Esophagus (tissue), 2 donors: Measurements from ENCODE around the gene RNF169. TPM values are rescaled to one million over a fixed set of nuclear protein-coding genes. Genes with fewer than 3 reads are reported as not detected.
"Not testable (repeated sequence)": the region's sequence is repeated elsewhere in the genome, so short reads cannot be mapped to it uniquely, and the experiment has no call there.

Experiments used
- H3K27ac ChIP-seq, 2 donors: one replicate each; pipeline ENCODE4 v1.5.1; 2013; ENCODE audit warnings: low read depth in 2 of 2, mild to moderate bottlenecking in 2 of 2, inconsistent platforms in 1 of 2, low read length in 1 of 2, moderate library complexity in 1 of 2
- H3K27me3 ChIP-seq, 2 donors: one replicate each; pipeline ENCODE4 v1.6.1; 2013; ENCODE audit warnings: low read length in 2 of 2, control low read depth in 1 of 2, mild to moderate bottlenecking in 1 of 2; ENCODE audit not compliant: insufficient read depth in 2 of 2, control insufficient read depth in 1 of 2
- H3K36me3 ChIP-seq, 2 donors: one replicate each; pipeline ENCODE4 v1.6.1; 2013; ENCODE audit warnings: low read length in 1 of 2; ENCODE audit not compliant: control insufficient read depth in 2 of 2, insufficient read depth in 2 of 2
- H3K4me1 ChIP-seq, 2 donors: one replicate each; pipeline ENCODE4 v1.6.1; 2013; ENCODE audit warnings: low read length in 1 of 2; ENCODE audit not compliant: control insufficient read depth in 2 of 2, insufficient read depth in 2 of 2
- H3K4me3 ChIP-seq, 2 donors: one replicate each; pipeline ENCODE4 v1.5.1; 2013; ENCODE audit warnings: low read length in 2 of 2, mild to moderate bottlenecking in 2 of 2, low read depth in 1 of 2, moderate library complexity in 1 of 2
- H3K9me3 ChIP-seq, 2 donors: one replicate each; pipeline ENCODE4 v1.6.1; 2013; ENCODE audit warnings: mild to moderate bottlenecking in 2 of 2, low read depth in 1 of 2, low read length in 1 of 2, moderate library complexity in 1 of 2; ENCODE audit not compliant: control insufficient read depth in 2 of 2, insufficient read depth in 1 of 2
- WGBS, 2 donors: extraction: QIAGEN DNeasy Blood & Tissue Kit; methylation state at CpG; one replicate each; pipeline ENCODE4 v1.1.7; 2013; 5-methylcytosine and 5-hydroxymethylcytosine counted together
- polyA plus RNA-seq, 2 donors: library from polyadenylated mRNA; stranded (reverse); fragments of 200-250 nt; gene quantifications; one replicate each; pipeline ENCODE4 v1.2.3, GENCODE V29; 2013
- donor health status: healthy with polysubstance abuse.
- donor health status: Bipolar disorder and iron deficiency.

RNF169 gene
- polyA plus RNA-seq, 2 donors = 4.8 to 9.2 TPM

GRCh38 chr11:74743640-74744039 lies 5.0 kb upstream of the RNF169 start:
- Histone ChIP-seq H3K27me3 (no peaks in the 10 kb centered on the region), H3K36me3 (no peaks in the 10 kb centered on the region), H3K9me3 (no peaks in the 10 kb centered on the region), H3K27ac (no peak overlapping the region), H3K4me1 (no peaks in the 10 kb centered on the region), H3K4me3 (no peak overlapping the region)

- Histone ChIP-seq H3K4me3 (no peak overlapping the region), H3K36me3 (no peaks in the 10 kb centered on the region), H3K27ac (no peak overlapping the region), H3K27me3 (no peaks in the 10 kb centered on the region), H3K9me3 (no peaks in the 10 kb centered on the region), H3K4me1 (no peaks in the 10 kb centered on the region)
- WGBS, 2 donors = 40 to 48% methylated on average over 4 of the region's 4 CpGs
Observed at GRCh38 chr11:74744277-74744676, 4.4 kb upstream of the RNF169 start.

- Histone ChIP-seq H3K9me3 (no peaks in the 10 kb centered on the region), H3K27me3 (no peaks in the 10 kb centered on the region), H3K4me3 (no peak overlapping the region), H3K4me1 (peaks cover 0 to 2% of the 10 kb centered on the region in 2 donors), H3K27ac (no peak overlapping the region), H3K36me3 (no peaks in the 10 kb centered on the region)
- 95 to 98% methylated on average over 3 of the region's 3 CpGs for WGBS, 2 donors
Observed at GRCh38 chr11:74746868-74747267, 1.8 kb upstream of the RNF169 start.

GRCh38 chr11:74749127-74749964 lies 697 bp downstream of the RNF169 start:
- H3K4me1 ChIP-seq = peaks cover 0 to 2% of the 10 kb centered on the region in 2 donors
- 0 to 1% methylated on average over 53 to 63 of the region's 63 CpGs for WGBS, 2 donors
- H3K27me3 ChIP-seq = no peaks in the 10 kb centered on the region

GRCh38 chr11:74749965-74750296 lies 1.3 kb downstream of the RNF169 start:
- Histone ChIP-seq H3K9me3 (no peaks in the 10 kb centered on the region), H3K4me3 (peak overlapping the region; percentile 72 to 87), H3K27ac (peak overlapping the region; percentile 95 to 97), H3K4me1 (peaks cover 0 to 5% of the 10 kb centered on the region in 2 donors), H3K27me3 (no peaks in the 10 kb centered on the region), H3K36me3 (no peaks in the 10 kb centered on the region)
- 6 to 8% methylated on average over 2 of the region's 2 CpGs for WGBS, 2 donors

More at GRCh38 chr11:74749127-74749964, 697 bp downstream of the RNF169 start:
- Histone ChIP-seq H3K27ac (peak overlapping the region; percentile 95 to 97), H3K4me3 (peak overlapping the region; percentile 72 to 87), H3K36me3 (no peaks in the 10 kb centered on the region), H3K9me3 (no peaks in the 10 kb centered on the region)

- peak overlapping the region; percentile 29 to 87 for H3K4me3 ChIP-seq
- not testable (repeated sequence) for H3K27me3 ChIP-seq, H3K9me3 ChIP-seq, H3K36me3 ChIP-seq, H3K4me1 ChIP-seq
- WGBS, 2 donors = 94 to 98% methylated on average over 14 of the region's 14 CpGs
- H3K27ac ChIP-seq = peak overlapping the region in 1 of 2 donors; percentile 19
Observed at GRCh38 chr11:74750598-74750997, 1.9 kb downstream of the RNF169 start.

- 75 to 79% methylated on average over 2 of the region's 2 CpGs for WGBS, 2 donors
- H3K4me1 ChIP-seq = peaks cover 0 to 5% of the 10 kb centered on the region in 2 donors
- H3K9me3 ChIP-seq = no peaks in the 10 kb centered on the region
- peak overlapping the region in 1 of 2 donors; percentile 87 for H3K4me3 ChIP-seq
- H3K36me3 ChIP-seq = no peaks in the 10 kb centered on the region
- no peak overlapping the region for H3K27ac ChIP-seq
- H3K27me3 ChIP-seq = no peaks in the 10 kb centered on the region
Observed at GRCh38 chr11:74751303-74751702, 2.7 kb downstream of the RNF169 start.

- H3K27me3 ChIP-seq = no peaks in the 10 kb centered on the region
- WGBS, 2 donors = 58 to 69% methylated on average over 15 of the region's 15 CpGs
- H3K36me3 ChIP-seq = no peaks in the 10 kb centered on the region
- H3K27ac ChIP-seq = peak overlapping the region; percentile 49 to 71
- no peak overlapping the region for H3K4me3 ChIP-seq
- H3K4me1 ChIP-seq = peaks cover 0 to 5% of the 10 kb centered on the region in 2 donors
- no peaks in the 10 kb centered on the region for H3K9me3 ChIP-seq
Observed at GRCh38 chr11:74754507-74755252, 6.0 kb downstream of the RNF169 start.

- 44 to 50% methylated on average over 1 of the region's 1 CpG for WGBS, 2 donors
- no peak overlapping the region for H3K4me3 ChIP-seq
- no peaks in the 10 kb centered on the region for H3K36me3 ChIP-seq
- H3K27me3 ChIP-seq = no peaks in the 10 kb centered on the region
- peaks cover 0 to 5% of the 10 kb centered on the region in 2 donors for H3K4me1 ChIP-seq
- H3K27ac ChIP-seq = peak overlapping the region; percentile 41 to 49
- no peaks in the 10 kb centered on the region for H3K9me3 ChIP-seq
Observed at GRCh38 chr11:74755395-74755995, 6.8 kb downstream of the RNF169 start.
